Measurements from ENCODE around the gene KANSL1L.

KANSL1L gene

DNA sequence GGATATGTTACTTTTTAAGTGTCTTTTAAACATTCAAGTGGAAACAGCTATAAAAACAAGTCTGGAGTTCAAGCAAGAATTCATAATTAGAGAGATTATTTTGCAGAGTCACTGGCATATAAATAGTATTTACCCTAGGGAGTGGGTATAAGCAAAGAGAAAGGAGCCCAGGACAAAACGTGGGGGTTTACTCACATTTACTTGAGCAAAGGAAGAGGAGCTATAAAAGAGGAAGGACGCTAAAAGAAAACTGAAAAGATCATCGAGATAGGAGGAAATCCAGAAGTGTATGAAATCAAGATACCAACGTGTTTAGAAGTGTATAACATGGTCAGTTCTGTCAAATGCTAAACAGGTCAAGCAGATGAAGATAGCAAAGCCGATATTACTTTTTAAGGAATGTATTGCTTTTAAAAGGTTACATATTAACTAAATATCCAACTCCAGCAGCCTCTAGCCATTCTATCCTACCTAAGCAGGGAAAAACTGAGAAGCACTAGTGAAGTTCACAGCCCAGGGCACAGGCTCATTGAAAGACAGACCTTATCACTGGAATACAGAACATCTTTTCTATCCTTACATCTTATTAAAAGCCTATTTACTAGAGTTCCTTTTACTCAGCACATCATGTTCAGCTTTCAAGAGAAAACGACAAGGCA is 8.6 kb downstream of the KANSL1L start:
- Histone ChIP-seq H4K20me1 (ENCODE audit: low read depth, low read length) (no peaks in the 10 kb centered on the region), H3F3A (ENCODE audit: insufficient read depth) (peaks cover 7% of the 10 kb centered on the region; the same call in 1 of the 2 replicates), H3K36me3 (ENCODE audit: low read length) (no peaks in the 10 kb centered on the region), H3K4me3 (ENCODE audit: insufficient read depth, low read length, poor library complexity, severe bottlenecking) (no peak overlapping the region), H3K27me3 (ENCODE audit: low read length) (no peaks in the 10 kb centered on the region), H3K9me2 (replicated peaks; ENCODE audit: insufficient read depth, low read length) (no peaks in the 10 kb centered on the region), H2AFZ (ENCODE audit: low read depth, low read length, severe bottlenecking) (no peak overlapping the region), H3K4me2 (ENCODE audit: low read depth, low read length, poor library complexity, severe bottlenecking) (no peak overlapping the region), H3K27ac (ENCODE audit: low read depth, low read length) (no peak overlapping the region), H3K9me3 (ENCODE audit: insufficient read depth, low read length) (no peaks in the 10 kb centered on the region), H3K79me2 (ENCODE audit: insufficient read depth, low read length) (peaks cover 12% of the 10 kb centered on the region; the same call in 1 of the 2 replicates), H3K9ac (ENCODE audit: low read length) (no peak overlapping the region)
- TF ChIP-seq, protein P1, sequence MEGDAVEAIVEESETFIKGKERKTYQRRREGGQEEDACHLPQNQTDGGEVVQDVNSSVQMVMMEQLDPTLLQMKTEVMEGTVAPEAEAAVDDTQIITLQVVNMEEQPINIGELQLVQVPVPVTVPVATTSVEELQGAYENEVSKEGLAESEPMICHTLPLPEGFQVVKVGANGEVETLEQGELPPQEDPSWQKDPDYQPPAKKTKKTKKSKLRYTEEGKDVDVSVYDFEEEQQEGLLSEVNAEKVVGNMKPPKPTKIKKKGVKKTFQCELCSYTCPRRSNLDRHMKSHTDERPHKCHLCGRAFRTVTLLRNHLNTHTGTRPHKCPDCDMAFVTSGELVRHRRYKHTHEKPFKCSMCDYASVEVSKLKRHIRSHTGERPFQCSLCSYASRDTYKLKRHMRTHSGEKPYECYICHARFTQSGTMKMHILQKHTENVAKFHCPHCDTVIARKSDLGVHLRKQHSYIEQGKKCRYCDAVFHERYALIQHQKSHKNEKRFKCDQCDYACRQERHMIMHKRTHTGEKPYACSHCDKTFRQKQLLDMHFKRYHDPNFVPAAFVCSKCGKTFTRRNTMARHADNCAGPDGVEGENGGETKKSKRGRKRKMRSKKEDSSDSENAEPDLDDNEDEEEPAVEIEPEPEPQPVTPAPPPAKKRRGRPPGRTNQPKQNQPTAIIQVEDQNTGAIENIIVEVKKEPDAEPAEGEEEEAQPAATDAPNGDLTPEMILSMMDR (IDR thresholded peaks at IDR 0.05; ENCODE audit: insufficient read depth, low read length, poor library complexity, severe bottlenecking) = no peak
- no peak for TF ChIP-seq EZH2phosphoT487 (conservative IDR thresholded peaks at IDR 0.05; ENCODE audit: low read length)

DNA sequence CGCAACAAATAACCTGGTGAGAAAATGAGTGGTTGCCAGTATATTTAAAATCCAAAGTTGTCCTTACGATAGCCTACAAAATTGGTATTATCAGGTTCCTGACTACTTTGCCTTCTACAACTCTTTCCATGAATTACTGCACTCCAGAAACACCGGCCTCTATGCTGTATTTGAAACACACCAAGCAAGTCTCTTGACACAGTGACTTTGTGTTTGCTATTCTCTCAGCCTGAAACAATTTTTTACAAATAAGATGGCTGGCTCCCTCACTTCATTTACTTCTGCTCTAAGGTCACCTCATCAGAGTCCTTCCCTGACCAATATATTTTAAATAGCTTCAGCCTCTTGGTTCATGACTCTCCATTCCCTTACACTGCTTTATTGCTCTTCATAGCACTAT is 12.2 kb downstream of the KANSL1L start:
- Histone ChIP-seq H3K9ac (ENCODE audit: low read length) (no peak overlapping the region), H3K27ac (ENCODE audit: low read depth, low read length) (no peak overlapping the region), H3K27me3 (ENCODE audit: low read length) (no peaks in the 10 kb centered on the region), H3K4me2 (ENCODE audit: low read depth, low read length, poor library complexity, severe bottlenecking) (no peak overlapping the region), H3K9me3 (ENCODE audit: insufficient read depth, low read length) (no peaks in the 10 kb centered on the region), H3F3A (ENCODE audit: insufficient read depth) (no peaks in the 10 kb centered on the region), H3K9me2 (replicated peaks; ENCODE audit: insufficient read depth, low read length) (no peaks in the 10 kb centered on the region), H4K20me1 (ENCODE audit: low read depth, low read length) (no peaks in the 10 kb centered on the region), H3K79me2 (ENCODE audit: insufficient read depth, low read length) (peaks cover 3% of the 10 kb centered on the region; the same call in 1 of the 2 replicates), H3K4me3 (ENCODE audit: insufficient read depth, low read length, poor library complexity, severe bottlenecking) (no peak overlapping the region), H3K36me3 (ENCODE audit: low read length) (peaks cover 11% of the 10 kb centered on the region; the same call in 1 of the 2 replicates), H2AFZ (ENCODE audit: low read depth, low read length, severe bottlenecking) (no peak overlapping the region)
- TF ChIP-seq, protein P1 (IDR thresholded peaks at IDR 0.05; ENCODE audit: insufficient read depth, low read length, poor library complexity, severe bottlenecking) = no peak
- TF ChIP-seq EZH2phosphoT487 (conservative IDR thresholded peaks at IDR 0.05; ENCODE audit: low read length) = no peak

DNA sequence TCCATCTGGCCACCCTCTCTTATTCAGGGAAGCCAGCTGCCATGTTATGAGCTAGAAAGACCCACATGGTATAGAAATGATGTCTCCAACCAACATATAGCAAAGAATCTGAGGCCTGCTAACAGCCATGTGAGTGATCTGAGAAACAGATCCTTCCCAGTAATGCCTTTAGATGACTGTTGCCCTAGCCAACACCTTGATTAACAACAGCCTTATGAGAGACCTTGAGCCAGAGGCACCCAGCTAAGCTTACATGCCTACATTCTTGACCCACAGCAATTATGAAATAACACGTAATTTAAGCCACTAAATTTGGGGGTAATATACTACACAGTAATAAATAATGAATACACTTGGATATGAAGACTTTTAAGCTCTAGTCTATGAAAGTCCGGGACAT is 13.0 kb downstream of the KANSL1L start:
- Histone ChIP-seq H3K9me2 (replicated peaks; ENCODE audit: insufficient read depth, low read length) (no peaks in the 10 kb centered on the region), H3K27me3 (ENCODE audit: low read length) (no peaks in the 10 kb centered on the region), H2AFZ (ENCODE audit: low read depth, low read length, severe bottlenecking) (no peak overlapping the region), H3K4me3 (ENCODE audit: insufficient read depth, low read length, poor library complexity, severe bottlenecking) (no peak overlapping the region), H3K79me2 (ENCODE audit: insufficient read depth, low read length) (peaks cover 3% of the 10 kb centered on the region; the same call in 1 of the 2 replicates), H3K27ac (ENCODE audit: low read depth, low read length) (no peak overlapping the region), H4K20me1 (ENCODE audit: low read depth, low read length) (no peaks in the 10 kb centered on the region), H3K36me3 (ENCODE audit: low read length) (peaks cover 16% of the 10 kb centered on the region), H3K9me3 (ENCODE audit: insufficient read depth, low read length) (no peaks in the 10 kb centered on the region), H3F3A (ENCODE audit: insufficient read depth) (no peaks in the 10 kb centered on the region), H3K9ac (ENCODE audit: low read length) (no peak overlapping the region), H3K4me2 (ENCODE audit: low read depth, low read length, poor library complexity, severe bottlenecking) (no peak overlapping the region)
- TF ChIP-seq, protein P1 (IDR thresholded peaks at IDR 0.05; ENCODE audit: insufficient read depth, low read length, poor library complexity, severe bottlenecking) = no peak
- no peak for TF ChIP-seq EZH2phosphoT487 (conservative IDR thresholded peaks at IDR 0.05; ENCODE audit: low read length)
